ENCODE measurements around the gene TMC7. TPM values are rescaled to one million over a fixed set of nuclear protein-coding genes. Genes with fewer than 3 reads are reported as not detected.

The TMC7 gene
- total RNA-seq, 1 experiment from 2014 or later, result 5.2 TPM

DNA sequence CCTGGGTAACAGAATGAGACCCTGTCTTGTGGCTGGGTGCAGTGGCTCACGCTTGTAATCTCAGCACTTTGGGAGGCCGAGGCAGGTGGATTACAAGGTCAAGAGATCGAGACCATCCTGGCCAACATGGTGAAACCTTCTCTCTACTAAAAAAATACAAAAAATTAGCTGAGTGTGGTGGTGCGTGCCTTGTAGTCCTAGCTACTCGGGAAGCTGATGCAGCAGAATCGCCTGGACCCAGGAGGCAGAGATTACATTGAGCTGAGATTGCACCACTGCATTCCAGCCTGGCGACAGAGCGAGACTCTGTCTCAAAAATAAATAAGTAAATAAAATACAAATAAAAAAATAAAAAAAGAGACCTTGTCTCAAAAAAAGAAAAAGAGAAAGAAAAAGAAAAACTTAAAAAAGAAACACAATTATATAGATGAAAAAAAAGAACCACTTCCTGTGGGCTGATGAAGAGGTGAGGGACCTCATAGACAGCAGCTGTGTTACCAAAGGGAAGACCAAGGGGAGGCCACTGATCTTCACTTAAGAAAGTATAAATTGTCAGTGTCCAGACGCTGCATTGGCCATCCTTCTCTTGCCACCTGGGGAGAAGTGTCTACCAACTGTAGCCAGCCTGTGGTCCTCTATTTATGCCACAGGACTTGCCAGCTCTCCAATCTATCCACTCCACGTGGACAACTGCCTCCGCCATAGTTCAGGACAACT lies 33.1 kb upstream of the TMC7 start:
- no peak for TF ChIP-seq CEBPB (IDR thresholded peaks at IDR 0.05; ENCODE audit: low read depth)
- TF ChIP-seq JUND (IDR thresholded peaks at IDR 0.05), result no peak
- no peak for TF ChIP-seq SIN3A (IDR thresholded peaks at IDR 0.05; ENCODE audit: low read depth)
- TF ChIP-seq YY1 (IDR thresholded peaks at IDR 0.05; ENCODE audit: extremely low read depth, insufficient replicate concordance, low read depth, low read length), result no peak
- no peak for TF ChIP-seq ZNF274 (IDR thresholded peaks at IDR 0.05; ENCODE audit: low read depth, low read length)
- no peak for TF ChIP-seq POLR2AphosphoS5 (IDR thresholded peaks at IDR 0.05; ENCODE audit: low read depth, low read length)
- no peak for TF ChIP-seq FOSL1 (IDR thresholded peaks at IDR 0.05; ENCODE audit: low read depth)
- TF ChIP-seq, protein P1, sequence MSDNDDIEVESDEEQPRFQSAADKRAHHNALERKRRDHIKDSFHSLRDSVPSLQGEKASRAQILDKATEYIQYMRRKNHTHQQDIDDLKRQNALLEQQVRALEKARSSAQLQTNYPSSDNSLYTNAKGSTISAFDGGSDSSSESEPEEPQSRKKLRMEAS (IDR thresholded peaks at IDR 0.05), result no peak
- TF ChIP-seq, protein P2, sequence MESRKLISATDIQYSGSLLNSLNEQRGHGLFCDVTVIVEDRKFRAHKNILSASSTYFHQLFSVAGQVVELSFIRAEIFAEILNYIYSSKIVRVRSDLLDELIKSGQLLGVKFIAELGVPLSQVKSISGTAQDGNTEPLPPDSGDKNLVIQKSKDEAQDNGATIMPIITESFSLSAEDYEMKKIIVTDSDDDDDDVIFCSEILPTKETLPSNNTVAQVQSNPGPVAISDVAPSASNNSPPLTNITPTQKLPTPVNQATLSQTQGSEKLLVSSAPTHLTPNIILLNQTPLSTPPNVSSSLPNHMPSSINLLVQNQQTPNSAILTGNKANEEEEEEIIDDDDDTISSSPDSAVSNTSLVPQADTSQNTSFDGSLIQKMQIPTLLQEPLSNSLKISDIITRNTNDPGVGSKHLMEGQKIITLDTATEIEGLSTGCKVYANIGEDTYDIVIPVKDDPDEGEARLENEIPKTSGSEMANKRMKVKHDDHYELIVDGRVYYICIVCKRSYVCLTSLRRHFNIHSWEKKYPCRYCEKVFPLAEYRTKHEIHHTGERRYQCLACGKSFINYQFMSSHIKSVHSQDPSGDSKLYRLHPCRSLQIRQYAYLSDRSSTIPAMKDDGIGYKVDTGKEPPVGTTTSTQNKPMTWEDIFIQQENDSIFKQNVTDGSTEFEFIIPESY (IDR thresholded peaks at IDR 0.05; ENCODE audit: extremely low read depth, insufficient replicate concordance, low read length), result no peak
- no peak for TF ChIP-seq SP1 (IDR thresholded peaks at IDR 0.05; ENCODE audit: low read depth)
- TF ChIP-seq EZH2 (IDR thresholded peaks at IDR 0.05), result no peak
- no peak for TF ChIP-seq TCF7L2 (IDR thresholded peaks at IDR 0.05; ENCODE audit: borderline replicate concordance, extremely low read depth, insufficient read depth, insufficient read length)
- no peak for TF ChIP-seq ELF1 (IDR thresholded peaks at IDR 0.05; ENCODE audit: borderline replicate concordance, low read depth)
- Histone ChIP-seq H3K9me2 (ENCODE audit: insufficient read depth) (no peaks in the 10 kb centered on the region), H3K9me3 (ENCODE audit: control insufficient read depth in 1 of 2, insufficient read depth in 1 of 2, low read depth in 1 of 2, low read length in 2 of 2) (no peaks in the 10 kb centered on the region), H3K4me2 (ENCODE audit: low read length) (no peak overlapping the region), H3K36me3 (ENCODE audit: control insufficient read depth in 1 of 2, insufficient read depth in 2 of 2, low read length in 2 of 2) (no peaks in the 10 kb centered on the region), H3K4me1 (ENCODE audit: control insufficient read depth in 1 of 2, insufficient read depth in 2 of 2, low read length in 2 of 2) (peaks cover under 1 to 19% of the 10 kb centered on the region in 2 experiments; a peak in 3 of 4 replicates), H3K79me2 (ENCODE audit: insufficient read depth, low read length) (no peaks in the 10 kb centered on the region), H2AFZ (ENCODE audit: low read depth, low read length, poor library complexity, severe bottlenecking) (no peak overlapping the region), H3K27ac (ENCODE audit: low read depth, low read length) (no peak overlapping the region), H3K4me3 (replicated peaks in 1 of 2; ENCODE audit: low read depth in 1 of 2, low read length in 2 of 2) (no peak overlapping the region), H3K9ac (ENCODE audit: low read length) (no peak overlapping the region), H3K27me3 (ENCODE audit: insufficient read depth, low read length) (no peaks in the 10 kb centered on the region), H4K20me1 (ENCODE audit: insufficient read depth) (no peaks in the 10 kb centered on the region)
- no peak for DNase-seq (ENCODE audit: low read depth, low spot score)
- ChIA-PET POLR2A (interaction anchor here (1.1 kb wide), 1 partner anchor 11 kb away, joined by 3 read pairs; no protein-coding TSS in a partner anchor), CTCF (no interaction called here), RAD21 (ENCODE audit: low non-redundant PET in 1 of 2, low total read pairs in 2 of 2, uncharacterized antibody in 2 of 2, unreplicated experiment in 2 of 2) (no interaction called here)
- no TSS peak for BruUV-seq (replicated peaks)
- intact Hi-C loops (cut with micrococcal nuclease), result no loop called here
- no peak for ATAC-seq
